ENCODE measurements around the gene KLK10. TPM values are rescaled to one million over a fixed set of nuclear protein-coding genes. Genes with fewer than 3 reads are reported as not detected.

The KLK10 gene
- polyA plus RNA-seq, 1 of the 3 experiments (the other 2 are of a cell fraction) = not detected

- H3K4me3 ChIP-seq (ENCODE audit: low read depth in 2 of 2, low read length in 1 of 2) = no peak overlapping the region
- H3K27ac ChIP-seq (ENCODE audit: low read depth in 2 of 2, low read length in 1 of 2) = no peak overlapping the region
- H3K9me2 ChIP-seq = no peaks in the 10 kb centered on the region
- H3K4me2 ChIP-seq = no peak overlapping the region
- WGBS (ENCODE audit: low lambda C conversion rate) = 0% methylated on average over 1 of the region's 1 CpG
- TF ChIP-seq NFIC (IDR thresholded peaks at IDR 0.05; ENCODE audit: borderline replicate concordance) (no peak), USF2 (IDR thresholded peaks at IDR 0.05; ENCODE audit: borderline replicate concordance, low read depth, low read length) (no peak), GATA2 (CRISPR knock-in tag; IDR thresholded peaks at IDR 0.05) (no peak), TEAD4 (IDR thresholded peaks at IDR 0.05; ENCODE audit: borderline replicate concordance, insufficient read depth) (no peak), RCOR1 (IDR thresholded peaks at IDR 0.05; ENCODE audit: low read length) (no peak), JUND (IDR thresholded peaks at IDR 0.05) (no peak), CTCF (IDR thresholded peaks at IDR 0.05) (no peak), RXRA (IDR thresholded peaks at IDR 0.05; ENCODE audit: borderline replicate concordance, low read depth) (no peak), PBX3 (IDR thresholded peaks at IDR 0.05) (no peak), ELF1 (IDR thresholded peaks at IDR 0.05) (no peak), SMC3 (IDR thresholded peaks at IDR 0.05; ENCODE audit: low read depth, low read length) (no peak), IRF3 (IDR thresholded peaks at IDR 0.05; ENCODE audit: low read depth, low read length) (no peak), ZBTB33 (IDR thresholded peaks at IDR 0.05; ENCODE audit: borderline replicate concordance, low read depth) (no peak), POLR2AphosphoS5 (IDR thresholded peaks at IDR 0.05; ENCODE audit: low read depth, low read length) (no peak), MAX (IDR thresholded peaks at IDR 0.05; ENCODE audit: low read depth) (no peak), FOXM1 (IDR thresholded peaks at IDR 0.05; ENCODE audit: low read depth) (no peak)
- H4K20me1 ChIP-seq (ENCODE audit: insufficient read depth) = no peaks in the 10 kb centered on the region
- ChIA-PET POLR2A (no interaction called here), CTCF (no interaction called here)
- no peak for DNase-seq
- H2AFZ ChIP-seq (ENCODE audit: low read depth) = no peak overlapping the region
- H3K9ac ChIP-seq = no peak overlapping the region
- no peaks in the 10 kb centered on the region for H3K36me3 ChIP-seq (replicated peaks in 1 of 2; ENCODE audit: control insufficient read depth in 1 of 2, insufficient read depth in 2 of 2, low read length in 1 of 2)
- H3K79me2 ChIP-seq (ENCODE audit: insufficient read depth) = no peaks in the 10 kb centered on the region
- H3K9me3 ChIP-seq = no peaks in the 10 kb centered on the region
- no peaks in the 10 kb centered on the region for H3K4me1 ChIP-seq (ENCODE audit: control insufficient read depth in 1 of 2, insufficient read depth in 2 of 2, low read depth in 1 of 2, low read length in 1 of 2)
- H3K27me3 ChIP-seq (ENCODE audit: insufficient read depth) = peaks cover 39% of the 10 kb centered on the region; the same call in 1 of the 2 replicates
- no peaks in the 10 kb centered on the region for H3F3A ChIP-seq (replicated peaks; ENCODE audit: insufficient read depth)
Measured at GRCh38 chr19:51060973-51061372, 41.5 kb upstream of the KLK10 start.
